PC-3 (cell line): ENCODE results near the gene GLB1L2.

ENCODE experiments used
- EZH2 ChIP-seq: fragments of 300-600 bp; sonication (generic); IDR thresholded peaks from one replicate; pipeline ENCODE4 v1.6.1; 2017; ENCODE audit warnings: antibody characterized with exemption, mild to moderate bottlenecking, low read length; ENCODE audit not compliant: unreplicated experiment
- TF ChIP-seq, protein P1 (sequence below): fragments of 300-600 bp; sonication (generic); conservative IDR thresholded peaks from 2 replicates; pipeline ENCODE4 v1.5.1; 2017; ENCODE audit warnings: antibody characterized with exemption, low read depth, mild to moderate bottlenecking, low read length

DNA sequence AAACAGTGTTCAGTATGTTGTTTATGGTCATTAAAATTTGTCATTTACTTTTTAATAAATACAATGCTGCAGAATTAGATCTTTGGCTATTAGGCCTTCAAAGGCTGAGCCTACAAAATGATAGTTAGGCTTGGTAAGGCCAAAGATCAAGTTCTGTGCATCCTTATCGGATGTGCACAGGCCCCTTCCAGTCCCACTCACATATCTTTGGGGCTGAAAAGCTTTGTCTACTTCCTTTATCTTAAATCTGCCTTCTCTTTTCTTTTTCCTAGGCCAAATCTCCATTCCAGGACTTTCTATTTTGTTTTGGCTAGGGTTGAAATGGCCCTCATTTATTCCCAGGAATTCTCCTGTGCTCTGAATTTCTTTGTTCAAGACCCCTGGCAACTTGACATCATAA, 3.4 kb upstream of the GLB1L2 start:
- TF ChIP-seq, protein P1, sequence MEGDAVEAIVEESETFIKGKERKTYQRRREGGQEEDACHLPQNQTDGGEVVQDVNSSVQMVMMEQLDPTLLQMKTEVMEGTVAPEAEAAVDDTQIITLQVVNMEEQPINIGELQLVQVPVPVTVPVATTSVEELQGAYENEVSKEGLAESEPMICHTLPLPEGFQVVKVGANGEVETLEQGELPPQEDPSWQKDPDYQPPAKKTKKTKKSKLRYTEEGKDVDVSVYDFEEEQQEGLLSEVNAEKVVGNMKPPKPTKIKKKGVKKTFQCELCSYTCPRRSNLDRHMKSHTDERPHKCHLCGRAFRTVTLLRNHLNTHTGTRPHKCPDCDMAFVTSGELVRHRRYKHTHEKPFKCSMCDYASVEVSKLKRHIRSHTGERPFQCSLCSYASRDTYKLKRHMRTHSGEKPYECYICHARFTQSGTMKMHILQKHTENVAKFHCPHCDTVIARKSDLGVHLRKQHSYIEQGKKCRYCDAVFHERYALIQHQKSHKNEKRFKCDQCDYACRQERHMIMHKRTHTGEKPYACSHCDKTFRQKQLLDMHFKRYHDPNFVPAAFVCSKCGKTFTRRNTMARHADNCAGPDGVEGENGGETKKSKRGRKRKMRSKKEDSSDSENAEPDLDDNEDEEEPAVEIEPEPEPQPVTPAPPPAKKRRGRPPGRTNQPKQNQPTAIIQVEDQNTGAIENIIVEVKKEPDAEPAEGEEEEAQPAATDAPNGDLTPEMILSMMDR: no peak
- TF ChIP-seq EZH2: no peak
